NCI-H2081 (cell line): ENCODE data around the gene CHRM2.

Source experiments
- DNase-seq, 2 experiments: peaks; one replicate each; lab custom pipeline; 2025; lab: John Stamatoyannopoulos, UW

CHRM2 gene

DNA sequence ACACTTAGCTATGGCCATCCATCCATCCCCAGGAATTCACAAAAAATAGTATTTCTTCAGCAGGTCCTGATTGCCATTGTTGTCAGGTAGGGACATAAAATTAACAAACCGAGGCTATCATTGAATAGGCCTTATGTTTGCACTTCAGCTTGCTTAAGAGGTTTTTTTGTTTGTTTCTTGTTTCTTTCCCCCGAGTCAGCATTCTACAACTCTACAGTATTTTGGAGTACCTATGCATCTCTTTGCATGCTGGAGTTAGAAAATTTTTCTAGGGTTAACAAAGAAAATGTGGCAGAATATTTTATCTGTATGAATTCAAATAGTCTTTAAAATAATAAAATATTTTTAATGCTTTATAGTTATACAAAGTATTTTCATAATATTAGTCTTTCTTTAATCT lies 26.3 kb downstream of the CHRM2 start:
- DNase-seq: no peak

GRCh38 chr7:136897676-136898075 lies 29.2 kb downstream of the CHRM2 start:
- DNase-seq: no peak

- DNase-seq: no peak
Measured at GRCh38 chr7:136900005-136900404, 31.6 kb downstream of the CHRM2 start.

- no peak for DNase-seq
Measured at GRCh38 chr7:136910771-136911170, 42.3 kb downstream of the CHRM2 start.

DNA sequence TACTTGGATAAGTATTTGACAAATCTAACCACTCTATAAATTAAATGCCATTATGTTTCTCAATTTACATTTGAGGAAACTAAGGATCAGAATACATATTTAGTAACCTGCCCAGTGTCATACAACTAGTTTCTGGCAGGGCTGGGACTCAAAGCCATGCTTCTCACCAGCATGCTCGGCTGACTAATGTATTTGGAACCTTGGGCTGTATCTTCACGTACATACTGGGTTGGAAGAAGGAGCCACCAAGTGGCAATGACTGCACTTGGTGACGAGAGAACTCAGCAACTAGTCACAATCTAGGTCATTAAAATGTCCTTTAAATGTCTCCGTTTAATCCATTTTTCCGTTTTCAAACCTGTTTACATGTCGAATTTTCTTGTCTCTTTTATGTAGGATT lies 42.9 kb downstream of the CHRM2 start:
- DNase-seq: no peak

- no peak for DNase-seq
Measured at GRCh38 chr7:136912339-136912738, 43.9 kb downstream of the CHRM2 start.

DNA sequence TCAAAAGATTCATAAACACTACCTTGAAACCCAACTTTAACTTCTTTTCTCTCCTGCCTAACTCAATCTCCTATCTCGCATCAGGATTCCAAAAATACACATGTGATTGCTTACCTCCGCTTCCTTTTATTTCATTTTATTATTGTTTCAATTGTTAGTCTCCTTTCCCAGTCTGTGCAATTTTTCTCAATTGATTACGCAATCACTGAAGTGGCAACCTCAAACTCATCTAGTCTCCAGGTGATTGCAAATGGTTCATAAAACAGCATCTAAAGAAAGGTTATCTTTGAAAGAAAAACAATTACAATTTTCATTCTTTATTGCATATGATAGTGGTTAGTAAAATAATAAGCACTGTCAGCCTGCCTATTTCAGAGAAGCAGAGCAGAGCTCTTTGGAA lies 45.6 kb downstream of the CHRM2 start:
- no peak for DNase-seq

DNA sequence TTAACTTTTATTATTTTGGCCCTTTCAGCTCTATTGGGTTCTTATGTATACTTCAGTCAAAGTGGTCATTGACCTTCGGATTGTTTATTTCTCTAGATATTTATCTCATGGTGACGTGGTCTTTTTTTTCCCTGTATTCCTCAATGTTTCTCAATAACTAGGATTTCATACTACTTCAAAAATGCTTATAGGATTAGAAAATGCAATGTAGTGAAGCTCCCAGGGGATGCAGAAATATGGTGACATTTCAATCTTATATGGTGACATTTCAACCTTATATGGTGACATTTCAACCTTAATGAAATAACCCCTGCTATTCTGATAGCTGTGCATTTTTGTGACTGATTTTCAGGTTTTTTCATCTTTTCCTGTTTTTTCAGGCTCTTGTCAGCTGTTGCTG lies 51.4 kb downstream of the CHRM2 start:
- DNase-seq: no peak

DNA sequence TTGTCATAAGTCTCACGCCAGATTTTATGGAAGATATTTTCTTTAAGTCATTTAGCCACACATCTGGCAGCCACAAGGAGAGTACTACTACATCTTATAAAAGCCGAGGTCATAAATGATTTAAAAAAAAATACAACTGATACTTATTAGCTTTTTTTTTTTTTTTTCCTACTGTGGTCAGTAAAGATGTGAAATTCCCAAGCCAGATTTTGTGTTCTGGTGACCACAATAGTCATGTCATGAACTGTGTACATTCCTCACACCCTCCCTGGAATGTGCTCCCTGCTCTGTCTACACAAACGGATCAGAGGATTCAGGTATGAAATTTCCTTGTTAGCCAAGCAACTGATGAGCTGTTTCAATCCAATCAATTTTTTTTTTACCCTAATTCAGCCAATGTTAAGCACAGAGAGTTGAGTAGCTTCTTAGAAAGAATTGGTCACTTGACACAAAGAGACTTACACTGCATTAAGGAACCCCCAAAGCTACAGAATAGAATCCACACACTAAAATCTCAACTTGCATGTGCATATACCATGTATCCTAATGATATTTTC lies 54.7 kb downstream of the CHRM2 start:
- DNase-seq: no peak

DNA sequence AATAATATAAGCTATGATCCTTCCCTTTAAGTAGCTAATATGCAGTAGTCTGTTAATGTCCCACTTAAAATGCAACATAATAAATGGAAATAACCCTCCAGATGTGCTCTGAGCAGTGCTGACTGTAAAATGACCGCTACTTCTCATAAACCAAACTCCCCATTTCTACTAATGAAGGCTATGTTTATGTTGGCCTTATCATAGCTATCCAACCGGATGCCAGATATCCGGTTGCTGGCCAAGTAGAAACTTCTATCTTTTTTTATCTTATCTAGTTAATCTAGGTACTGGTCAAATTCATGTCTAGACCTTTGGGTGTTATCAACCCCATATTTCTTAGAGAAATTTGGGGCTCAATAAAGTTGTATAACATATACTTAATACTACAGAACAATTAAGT lies 56.6 kb downstream of the CHRM2 start:
- DNase-seq: no peak

GRCh38 chr7:136925556-136925955 lies 57.1 kb downstream of the CHRM2 start:
- peak; percentile 26 to 79 for DNase-seq

- no peak for DNase-seq
Measured at GRCh38 chr7:136931169-136931867, 62.9 kb downstream of the CHRM2 start.

DNA sequence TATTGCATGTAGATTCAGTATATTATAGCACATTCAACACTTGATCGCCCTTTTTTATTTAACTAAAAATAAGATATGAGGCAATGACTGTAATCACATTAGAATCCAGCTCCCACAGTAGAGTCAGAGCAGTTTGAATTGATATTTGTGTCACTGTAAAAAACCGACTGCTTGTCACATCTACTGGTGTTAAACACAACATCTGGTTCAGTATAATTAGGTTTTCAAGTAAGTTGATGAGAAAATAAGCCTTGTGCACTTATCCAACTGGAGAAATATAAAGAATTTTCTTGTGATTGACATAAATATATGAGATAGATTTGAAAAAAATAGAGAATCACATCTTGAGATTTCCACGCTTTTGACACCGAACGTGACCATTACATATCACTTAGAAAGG lies 69.0 kb downstream of the CHRM2 start:
- no peak for DNase-seq

DNA sequence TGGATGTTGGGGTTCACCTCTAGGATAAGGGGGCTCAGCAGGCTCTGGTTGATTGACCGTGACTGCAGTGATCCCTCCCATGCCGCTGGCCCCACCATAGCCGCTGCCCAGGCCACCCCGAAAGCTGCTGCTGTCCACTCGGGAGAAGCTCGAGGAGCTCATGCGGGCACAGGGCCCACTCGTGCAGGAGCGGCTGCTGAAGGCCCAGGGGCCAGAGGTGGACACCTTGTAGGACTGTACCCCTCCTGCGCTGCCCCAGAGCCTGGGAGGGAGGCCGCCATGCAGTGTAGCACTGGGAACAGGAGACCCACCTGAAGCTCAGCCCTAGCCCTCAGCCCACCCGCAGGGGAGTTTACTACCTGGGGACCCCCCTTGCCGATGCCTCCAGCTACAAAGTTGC lies 70.0 kb downstream of the CHRM2 start:
- DNase-seq: no peak

GRCh38 chr7:136940122-136940521 lies 71.7 kb downstream of the CHRM2 start:
- no peak for DNase-seq

- DNase-seq: no peak
Measured at GRCh38 chr7:136940917-136941316, 72.5 kb downstream of the CHRM2 start.

DNA sequence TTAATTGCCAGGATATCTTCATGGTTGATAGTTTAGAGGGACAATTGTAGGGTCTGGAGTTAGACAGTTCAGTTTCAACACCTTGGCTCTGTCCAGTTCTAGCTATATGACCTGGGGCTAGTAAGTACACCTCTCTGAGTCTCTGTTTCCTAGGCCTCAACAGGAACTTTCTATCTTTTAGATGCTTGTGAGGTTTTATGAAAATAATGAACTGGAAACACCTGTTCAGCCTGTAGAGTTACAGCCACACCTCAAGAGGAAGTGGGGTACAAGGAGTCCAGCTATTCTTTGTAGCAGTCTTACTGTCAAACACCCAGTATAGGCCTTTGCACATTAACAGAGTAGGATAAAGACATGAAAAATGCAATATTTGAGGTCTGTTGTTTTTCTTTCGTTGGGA lies 73.4 kb downstream of the CHRM2 start:
- DNase-seq: no peak

GRCh38 chr7:136942401-136942800 lies 73.9 kb downstream of the CHRM2 start:
- DNase-seq: no peak

DNA sequence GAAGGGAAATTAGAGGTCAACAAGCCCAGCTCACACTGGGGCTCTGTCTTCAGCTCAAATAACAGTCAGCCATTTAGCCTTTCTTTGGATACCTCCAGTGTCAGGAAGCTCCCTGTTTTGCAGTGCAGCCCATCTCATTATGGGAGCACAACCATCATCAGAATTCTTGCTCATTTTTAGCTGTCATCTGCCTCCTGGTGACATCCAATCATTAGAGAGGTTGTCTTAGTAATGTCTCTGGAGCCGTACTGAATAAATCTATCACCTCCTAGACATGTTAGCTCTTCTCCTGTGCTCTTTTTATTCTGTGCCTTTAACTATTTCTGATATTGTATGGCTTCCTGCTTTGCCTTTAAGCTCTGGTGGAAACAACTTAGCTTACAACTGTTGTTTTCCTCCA lies 74.5 kb downstream of the CHRM2 start:
- DNase-seq: no peak

- DNase-seq: no peak
Measured at GRCh38 chr7:136947347-136947746, 78.9 kb downstream of the CHRM2 start.

DNA sequence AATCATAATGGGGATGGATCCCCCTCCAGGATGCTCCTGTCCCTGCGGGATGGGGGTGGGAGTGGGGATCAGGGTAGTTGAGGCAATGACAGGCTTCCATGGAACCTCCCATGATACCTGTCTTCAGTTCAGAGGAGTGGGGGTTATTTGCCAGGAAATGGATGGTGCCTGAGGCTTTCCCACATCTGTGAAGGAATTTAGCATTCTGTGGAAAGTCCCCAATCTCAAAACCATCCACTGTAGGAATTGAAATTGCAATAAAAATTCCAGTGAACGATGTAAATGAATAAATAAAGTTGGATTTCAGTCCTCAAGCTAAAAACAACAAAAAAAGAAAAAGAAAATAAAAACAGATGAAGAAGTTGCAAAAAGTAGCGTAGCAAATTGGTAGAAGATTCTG lies 81.9 kb downstream of the CHRM2 start:
- no peak for DNase-seq

- DNase-seq: no peak
Measured at GRCh38 chr7:136953386-136953785, 84.9 kb downstream of the CHRM2 start.

DNA sequence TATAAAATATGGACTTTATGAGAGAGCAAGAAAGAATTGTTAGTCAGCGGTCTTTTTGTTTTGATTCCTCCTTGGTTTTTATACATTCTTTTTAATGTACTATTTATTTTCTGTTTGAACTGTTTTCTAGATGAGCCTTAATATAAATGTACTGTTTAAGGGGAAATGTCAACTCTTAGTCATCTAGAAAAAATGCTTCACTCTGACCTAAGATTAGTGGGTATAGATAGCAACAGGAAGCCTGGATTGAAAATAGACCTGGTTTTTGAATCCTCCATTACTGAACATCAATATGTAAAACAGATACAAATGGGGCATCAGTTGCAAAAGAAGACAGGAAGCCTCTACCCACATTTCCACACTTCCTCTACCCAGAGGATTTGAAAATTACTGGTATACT lies 87.8 kb downstream of the CHRM2 start:
- DNase-seq: no peak

GRCh38 chr7:136956671-136957070 lies 88.2 kb downstream of the CHRM2 start:
- no peak for DNase-seq
